ENCODE measurements around the gene SNTB2. TPM values are rescaled to one million over a fixed set of nuclear protein-coding genes. Genes with fewer than 3 reads are reported as not detected.

The SNTB2 gene
- total and polyA plus RNA-seq, 2 of the 4 experiments (the other 2 are of a cell fraction) = 23.5 to 47.5 TPM

- no peak overlapping the region for H2AFZ ChIP-seq (replicated peaks; ENCODE audit: low read length, poor library complexity)
- H3K9me3 ChIP-seq (ENCODE audit: control insufficient read depth, insufficient read depth, low read length) = no peaks in the 10 kb centered on the region
- H3K18ac ChIP-seq (ENCODE audit: low read depth, low read length) = 0 out of 2 replicates have a peak overlapping the region, but pooled peaks have one; percentile 32
- peak overlapping the region; percentile 18; the same call in 1 of the 2 replicates for H3K9ac ChIP-seq (ENCODE audit: low read depth, low read length)
- CTCF ChIA-PET = interaction anchor here (0.6 kb wide), 1 partner anchor 114 kb away, joined by 5 read pairs; no protein-coding TSS in a partner anchor
- no CpG with 5 or more reads among the region's 1 CpG for WGBS, 2 experiments (ENCODE audit: extremely low coverage in 2 of 2, insufficient read length in 1 of 2)
- peak overlapping the region; percentile 19; the same call in 1 of the 2 replicates for H4K91ac ChIP-seq (ENCODE audit: insufficient read depth, low read depth, low read length)
- peaks cover 15% of the 10 kb centered on the region for H3K9me1 ChIP-seq (ENCODE audit: insufficient read depth, low read length)
- TF ChIP-seq RCOR1 (IDR thresholded peaks at IDR 0.05; ENCODE audit: insufficient replicate concordance, low read length) (no peak), MAFK (IDR thresholded peaks at IDR 0.05; ENCODE audit: low read depth, low read length) (peak; percentile 80), CEBPB (IDR thresholded peaks at IDR 0.05; ENCODE audit: low read depth, low read length) (no peak), FOS (IDR thresholded peaks at IDR 0.05; ENCODE audit: low read depth, low read length) (peak; percentile 72)
- TF ChIP-seq, protein P1, sequence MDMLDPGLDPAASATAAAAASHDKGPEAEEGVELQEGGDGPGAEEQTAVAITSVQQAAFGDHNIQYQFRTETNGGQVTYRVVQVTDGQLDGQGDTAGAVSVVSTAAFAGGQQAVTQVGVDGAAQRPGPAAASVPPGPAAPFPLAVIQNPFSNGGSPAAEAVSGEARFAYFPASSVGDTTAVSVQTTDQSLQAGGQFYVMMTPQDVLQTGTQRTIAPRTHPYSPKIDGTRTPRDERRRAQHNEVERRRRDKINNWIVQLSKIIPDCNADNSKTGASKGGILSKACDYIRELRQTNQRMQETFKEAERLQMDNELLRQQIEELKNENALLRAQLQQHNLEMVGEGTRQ (IDR thresholded peaks at IDR 0.05; ENCODE audit: low read depth, low read length) = no peak
- TF ChIP-seq, protein P2, sequence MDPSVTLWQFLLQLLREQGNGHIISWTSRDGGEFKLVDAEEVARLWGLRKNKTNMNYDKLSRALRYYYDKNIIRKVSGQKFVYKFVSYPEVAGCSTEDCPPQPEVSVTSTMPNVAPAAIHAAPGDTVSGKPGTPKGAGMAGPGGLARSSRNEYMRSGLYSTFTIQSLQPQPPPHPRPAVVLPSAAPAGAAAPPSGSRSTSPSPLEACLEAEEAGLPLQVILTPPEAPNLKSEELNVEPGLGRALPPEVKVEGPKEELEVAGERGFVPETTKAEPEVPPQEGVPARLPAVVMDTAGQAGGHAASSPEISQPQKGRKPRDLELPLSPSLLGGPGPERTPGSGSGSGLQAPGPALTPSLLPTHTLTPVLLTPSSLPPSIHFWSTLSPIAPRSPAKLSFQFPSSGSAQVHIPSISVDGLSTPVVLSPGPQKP (IDR thresholded peaks at IDR 0.05; ENCODE audit: borderline replicate concordance, low read depth, low read length) = no peak
- H3K14ac ChIP-seq (replicated peaks; ENCODE audit: low read depth, low read length) = no peak overlapping the region
- intact Hi-C loops (cut with micrococcal nuclease) (no loop called here), dilution Hi-C loops (cut with HindIII; ENCODE audit: low sequenced_read_pairs, unreplicated experiment) (no loop called here), in situ Hi-C loops (cut with MboI; ENCODE audit: low sequenced_read_pairs) (no loop called here)
- peak overlapping the region; percentile 62 for H3K4ac ChIP-seq (ENCODE audit: low read depth, low read length)
- no peak overlapping the region for H2AK9ac ChIP-seq (replicated peaks; ENCODE audit: low read depth, low read length, poor library complexity)
- H3K4me1 ChIP-seq (ENCODE audit: control insufficient read depth, insufficient read depth, low read length) = peaks cover 13% of the 10 kb centered on the region
- H2BK5ac ChIP-seq (ENCODE audit: low read depth, low read length, poor library complexity, severe bottlenecking) = peak overlapping the region; percentile 74
- no peak overlapping the region for H4K5ac ChIP-seq (ENCODE audit: low read depth, low read length)
- H3K27ac ChIP-seq (ENCODE audit: insufficient read depth, low read length) = peak overlapping the region; percentile 71
- H3K4me3 ChIP-seq (ENCODE audit: insufficient read depth, low read depth, low read length) = no peak overlapping the region
- peak overlapping the region; percentile 63 for H3K4me2 ChIP-seq (ENCODE audit: low read depth, low read length)
- no peak overlapping the region for H3K56ac ChIP-seq (ENCODE audit: extremely low read depth, insufficient read depth, low read length)
- no peak overlapping the region for H2BK20ac ChIP-seq (ENCODE audit: low read depth, low read length)
- POLR2A ChIA-PET (ENCODE audit: unreplicated experiment) = interaction anchor here (0.6 kb wide), 1 partner anchor 593 kb away, joined by 3 read pairs; no protein-coding TSS in a partner anchor
- DNase-seq = peak; percentile 89
- no peaks in the 10 kb centered on the region for H3K36me3 ChIP-seq (ENCODE audit: control insufficient read depth, insufficient read depth, low read length)
- H3K23ac ChIP-seq (ENCODE audit: low read depth, low read length) = no peak overlapping the region
- peaks cover 42% of the 10 kb centered on the region for H4K20me1 ChIP-seq (ENCODE audit: insufficient read depth, low read length)
- peak overlapping the region; percentile 71; the same call in 1 of the 3 replicates for H2BK15ac ChIP-seq (ENCODE audit: low read depth, low read length)
- no peaks in the 10 kb centered on the region for H3K27me3 ChIP-seq (ENCODE audit: control insufficient read depth, insufficient read depth, low read length)
- ATAC-seq (ENCODE audit: low read depth) = peak; percentile 69
- peak overlapping the region; percentile 85; the same call in 1 of the 2 replicates for H2AK5ac ChIP-seq (ENCODE audit: low read depth, low read length)
- no TSS peak for BruUV-seq (replicated peaks)
- H2BK120ac ChIP-seq (ENCODE audit: low read depth, low read length) = peak overlapping the region; percentile 30; the same call in 1 of the 2 replicates
- peak overlapping the region in 1 of 2 experiments; percentile 65; a peak in 2 of 4 replicates for H4K8ac ChIP-seq (ENCODE audit: low read depth in 2 of 2, low read length in 2 of 2)
- H3K79me1 ChIP-seq (ENCODE audit: low read depth in 1 of 2, low read length in 2 of 2) = peaks cover 24 to 62% of the 10 kb centered on the region in 2 experiments
These were observed 30.5 kb downstream of the SNTB2 start for GRCh38 chr16:69217433-69217832.

Data from IMR-90 (cell line).